Measurements from ENCODE around the gene CYP24A1. TPM values are rescaled to one million over a fixed set of nuclear protein-coding genes. Genes with fewer than 3 reads are reported as not detected.

CYP24A1 gene
- polyA plus RNA-seq, 3 donors: not detected

- no peaks in the 10 kb centered on the region for H3K36me3 Mint-ChIP-seq
- H3K27me3 ChIP-seq (ENCODE audit: control insufficient read depth in 2 of 2, insufficient read depth in 2 of 2, low read length in 2 of 2): no peaks in the 10 kb centered on the region
- no peak overlapping the region for H3K27ac ChIP-seq (ENCODE audit: low read depth in 1 of 2, low read length in 2 of 2)
- H3K9me3 ChIP-seq (replicated peaks in 1 of 2; ENCODE audit: control insufficient read depth in 1 of 2, insufficient read depth in 1 of 2, low read length in 2 of 2): no peaks in the 10 kb centered on the region
- no peak overlapping the region for H3K27ac Mint-ChIP-seq
- H4K20me1 ChIP-seq (ENCODE audit: insufficient read depth, low read length): no peaks in the 10 kb centered on the region
- TF ChIP-seq CTCF (IDR thresholded peaks at IDR 0.05): no peak
- H3K4me3 Mint-ChIP-seq: no peak overlapping the region
- H3K9me3 Mint-ChIP-seq: peaks cover 3 to 7% (median 4%) of the 10 kb centered on the region in 7 donors
- peaks cover 0 to 2% of the 10 kb centered on the region in 2 donors for H3K4me1 ChIP-seq (ENCODE audit: control insufficient read depth in 1 of 2, insufficient read depth in 2 of 2, low read length in 2 of 2)
- no peaks in the 10 kb centered on the region for H3K79me2 ChIP-seq (ENCODE audit: insufficient read depth, low read length)
- no peak overlapping the region for H2AFZ ChIP-seq (ENCODE audit: insufficient read depth, low read depth, low read length, poor library complexity, severe bottlenecking)
- WGBS (ENCODE audit: insufficient coverage): no CpG with 5 or more reads among the region's 2 CpGs
- no peaks in the 10 kb centered on the region for H3K36me3 ChIP-seq (replicated peaks in 1 of 2; ENCODE audit: control insufficient read depth in 1 of 2, insufficient read depth in 2 of 2, low read length in 2 of 2)
- no peak overlapping the region for H3K4me2 ChIP-seq (replicated peaks; ENCODE audit: extremely low read depth, low read length, poor library complexity, severe bottlenecking)
- H3K27me3 Mint-ChIP-seq (ENCODE audit: low read depth in 3 of 3): peaks cover 0 to 5% (median 0%) of the 10 kb centered on the region in 3 donors
- DNase-seq: no peak
- H3K9ac ChIP-seq (ENCODE audit: insufficient read depth, low read length, poor library complexity, severe bottlenecking): no peak overlapping the region
- intact Hi-C loops (cut with micrococcal nuclease): no loop called here
- H3K4me3 ChIP-seq (replicated peaks in 1 of 3; ENCODE audit: low read depth in 2 of 3, low read length in 3 of 3): no peak overlapping the region
- peaks cover 8% of the 10 kb centered on the region for H3K4me1 Mint-ChIP-seq
Measured at GRCh38 chr20:54107181-54107580, 66.6 kb downstream of the CYP24A1 start.

DNA sequence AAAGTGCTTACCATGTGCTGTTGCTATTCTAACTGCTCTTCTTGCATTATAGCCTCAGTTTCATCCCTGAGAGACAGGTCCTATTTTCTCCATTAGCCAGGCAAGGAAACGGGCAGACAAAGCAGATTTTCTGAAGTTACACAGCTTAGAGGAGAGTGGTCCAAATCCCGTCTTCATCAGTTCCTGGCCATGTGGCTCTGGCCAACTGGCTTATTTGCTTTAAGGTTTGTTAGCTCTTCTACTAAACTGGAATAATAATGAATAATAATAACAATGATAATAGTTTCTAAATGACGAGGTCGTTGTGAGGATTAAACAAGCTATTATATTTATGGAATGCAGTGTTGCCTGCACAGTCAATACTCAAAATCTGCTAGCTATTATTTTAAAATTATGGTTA, 67.6 kb downstream of the CYP24A1 start:
- WGBS (ENCODE audit: insufficient coverage): no CpG with 5 or more reads among the region's 4 CpGs
- no peaks in the 10 kb centered on the region for H3K27me3 ChIP-seq (ENCODE audit: control insufficient read depth in 2 of 2, insufficient read depth in 2 of 2, low read length in 2 of 2)
- TF ChIP-seq CTCF (IDR thresholded peaks at IDR 0.05): no peak
- no peak overlapping the region for H3K4me3 ChIP-seq (replicated peaks in 1 of 3; ENCODE audit: low read depth in 2 of 3, low read length in 3 of 3)
- Mint-ChIP-seq H3K9me3 (peaks cover 0 to under 1% (median 0%) of the 10 kb centered on the region in 7 donors), H3K27ac (no peak overlapping the region), H3K4me1 (peaks cover 6% of the 10 kb centered on the region), H3K36me3 (no peaks in the 10 kb centered on the region), H3K27me3 (ENCODE audit: low read depth in 3 of 3) (peaks cover 0 to 7% (median 0%) of the 10 kb centered on the region in 3 donors), H3K4me3 (no peak overlapping the region)
- H3K4me1 ChIP-seq (ENCODE audit: control insufficient read depth in 1 of 2, insufficient read depth in 2 of 2, low read length in 2 of 2): no peaks in the 10 kb centered on the region
- H3K36me3 ChIP-seq (replicated peaks in 1 of 2; ENCODE audit: control insufficient read depth in 1 of 2, insufficient read depth in 2 of 2, low read length in 2 of 2): no peaks in the 10 kb centered on the region
- no peak overlapping the region for H3K4me2 ChIP-seq (replicated peaks; ENCODE audit: extremely low read depth, low read length, poor library complexity, severe bottlenecking)
- no peaks in the 10 kb centered on the region for H3K9me3 ChIP-seq (replicated peaks in 1 of 2; ENCODE audit: control insufficient read depth in 1 of 2, insufficient read depth in 1 of 2, low read length in 2 of 2)
- no peak overlapping the region for H2AFZ ChIP-seq (ENCODE audit: insufficient read depth, low read depth, low read length, poor library complexity, severe bottlenecking)
- no peak overlapping the region for H3K27ac ChIP-seq (ENCODE audit: low read depth in 1 of 2, low read length in 2 of 2)
- DNase-seq: no peak
- no peak overlapping the region for H3K9ac ChIP-seq (ENCODE audit: insufficient read depth, low read length, poor library complexity, severe bottlenecking)
- H3K79me2 ChIP-seq (ENCODE audit: insufficient read depth, low read length): no peaks in the 10 kb centered on the region
- intact Hi-C loops (cut with micrococcal nuclease): no loop called here
- no peaks in the 10 kb centered on the region for H4K20me1 ChIP-seq (ENCODE audit: insufficient read depth, low read length)

All from CD14-positive monocyte (primary cell).